Measurements from ENCODE around the gene RTN1.

Gene RTN1

DNA sequence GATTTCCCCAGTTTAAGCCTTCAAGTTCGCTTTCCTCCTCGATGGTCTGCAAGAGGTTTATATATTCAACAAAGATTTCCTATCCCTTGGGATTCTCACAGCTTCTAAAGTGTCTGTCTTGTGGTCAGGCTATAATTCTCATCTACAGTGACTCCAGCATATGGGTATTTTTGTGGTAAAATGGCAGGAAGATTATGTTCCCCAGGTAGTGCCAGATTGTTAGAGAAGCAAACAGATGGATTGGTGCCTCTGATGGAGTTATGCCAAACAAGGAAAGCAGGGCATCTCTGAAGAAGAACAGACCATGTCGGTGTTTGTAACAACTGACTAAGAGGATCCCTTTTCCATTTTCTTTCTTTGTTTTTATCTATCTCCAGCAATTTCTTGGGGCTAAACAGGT is 288.4 kb downstream of the RTN1 start:
- H3K4me3 ChIP-seq (ENCODE audit: low read depth, low read length): no peak overlapping the region
- TF ChIP-seq POLR2A (IDR thresholded peaks at IDR 0.05; ENCODE audit: extremely low read depth, insufficient read length): no peak
- TF ChIP-seq MYC (IDR thresholded peaks at IDR 0.05; ENCODE audit: low read depth, low read length): no peak
- TF ChIP-seq, protein P1, sequence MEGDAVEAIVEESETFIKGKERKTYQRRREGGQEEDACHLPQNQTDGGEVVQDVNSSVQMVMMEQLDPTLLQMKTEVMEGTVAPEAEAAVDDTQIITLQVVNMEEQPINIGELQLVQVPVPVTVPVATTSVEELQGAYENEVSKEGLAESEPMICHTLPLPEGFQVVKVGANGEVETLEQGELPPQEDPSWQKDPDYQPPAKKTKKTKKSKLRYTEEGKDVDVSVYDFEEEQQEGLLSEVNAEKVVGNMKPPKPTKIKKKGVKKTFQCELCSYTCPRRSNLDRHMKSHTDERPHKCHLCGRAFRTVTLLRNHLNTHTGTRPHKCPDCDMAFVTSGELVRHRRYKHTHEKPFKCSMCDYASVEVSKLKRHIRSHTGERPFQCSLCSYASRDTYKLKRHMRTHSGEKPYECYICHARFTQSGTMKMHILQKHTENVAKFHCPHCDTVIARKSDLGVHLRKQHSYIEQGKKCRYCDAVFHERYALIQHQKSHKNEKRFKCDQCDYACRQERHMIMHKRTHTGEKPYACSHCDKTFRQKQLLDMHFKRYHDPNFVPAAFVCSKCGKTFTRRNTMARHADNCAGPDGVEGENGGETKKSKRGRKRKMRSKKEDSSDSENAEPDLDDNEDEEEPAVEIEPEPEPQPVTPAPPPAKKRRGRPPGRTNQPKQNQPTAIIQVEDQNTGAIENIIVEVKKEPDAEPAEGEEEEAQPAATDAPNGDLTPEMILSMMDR (IDR thresholded peaks at IDR 0.05; ENCODE audit: low read depth, low read length): no peak
- TF ChIP-seq, protein P2, sequence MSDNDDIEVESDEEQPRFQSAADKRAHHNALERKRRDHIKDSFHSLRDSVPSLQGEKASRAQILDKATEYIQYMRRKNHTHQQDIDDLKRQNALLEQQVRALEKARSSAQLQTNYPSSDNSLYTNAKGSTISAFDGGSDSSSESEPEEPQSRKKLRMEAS (IDR thresholded peaks at IDR 0.05; ENCODE audit: low read depth, low read length): no peak
- no peak for DNase-seq (ENCODE audit: low read depth)

DNA sequence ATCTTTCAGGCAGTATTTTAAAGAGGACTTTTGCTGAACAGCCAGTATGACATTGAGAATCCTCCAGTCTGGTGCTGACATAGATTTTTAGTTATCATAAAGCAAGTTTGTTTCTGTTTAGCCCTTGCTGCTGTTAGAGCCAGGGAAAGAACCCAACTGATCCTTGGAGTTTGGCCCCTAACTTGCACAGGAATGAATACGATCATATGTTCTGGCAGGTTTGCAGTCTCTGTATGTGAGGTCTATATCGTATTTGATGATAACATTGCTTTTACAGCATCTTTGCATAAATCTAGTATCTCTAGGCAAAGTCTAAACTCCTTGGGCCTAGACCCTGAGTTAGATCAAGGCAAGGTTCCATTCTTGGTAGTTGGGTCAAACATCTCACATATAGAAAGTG is 289.7 kb downstream of the RTN1 start:
- no peak overlapping the region for H3K4me3 ChIP-seq (ENCODE audit: low read depth, low read length)
- DNase-seq (ENCODE audit: low read depth): no peak
- TF ChIP-seq, protein P1 (IDR thresholded peaks at IDR 0.05; ENCODE audit: low read depth, low read length): no peak
- TF ChIP-seq POLR2A (IDR thresholded peaks at IDR 0.05; ENCODE audit: extremely low read depth, insufficient read length): no peak
- no peak for TF ChIP-seq MYC (IDR thresholded peaks at IDR 0.05; ENCODE audit: low read depth, low read length)
- TF ChIP-seq, protein P2 (IDR thresholded peaks at IDR 0.05; ENCODE audit: low read depth, low read length): no peak

DNA sequence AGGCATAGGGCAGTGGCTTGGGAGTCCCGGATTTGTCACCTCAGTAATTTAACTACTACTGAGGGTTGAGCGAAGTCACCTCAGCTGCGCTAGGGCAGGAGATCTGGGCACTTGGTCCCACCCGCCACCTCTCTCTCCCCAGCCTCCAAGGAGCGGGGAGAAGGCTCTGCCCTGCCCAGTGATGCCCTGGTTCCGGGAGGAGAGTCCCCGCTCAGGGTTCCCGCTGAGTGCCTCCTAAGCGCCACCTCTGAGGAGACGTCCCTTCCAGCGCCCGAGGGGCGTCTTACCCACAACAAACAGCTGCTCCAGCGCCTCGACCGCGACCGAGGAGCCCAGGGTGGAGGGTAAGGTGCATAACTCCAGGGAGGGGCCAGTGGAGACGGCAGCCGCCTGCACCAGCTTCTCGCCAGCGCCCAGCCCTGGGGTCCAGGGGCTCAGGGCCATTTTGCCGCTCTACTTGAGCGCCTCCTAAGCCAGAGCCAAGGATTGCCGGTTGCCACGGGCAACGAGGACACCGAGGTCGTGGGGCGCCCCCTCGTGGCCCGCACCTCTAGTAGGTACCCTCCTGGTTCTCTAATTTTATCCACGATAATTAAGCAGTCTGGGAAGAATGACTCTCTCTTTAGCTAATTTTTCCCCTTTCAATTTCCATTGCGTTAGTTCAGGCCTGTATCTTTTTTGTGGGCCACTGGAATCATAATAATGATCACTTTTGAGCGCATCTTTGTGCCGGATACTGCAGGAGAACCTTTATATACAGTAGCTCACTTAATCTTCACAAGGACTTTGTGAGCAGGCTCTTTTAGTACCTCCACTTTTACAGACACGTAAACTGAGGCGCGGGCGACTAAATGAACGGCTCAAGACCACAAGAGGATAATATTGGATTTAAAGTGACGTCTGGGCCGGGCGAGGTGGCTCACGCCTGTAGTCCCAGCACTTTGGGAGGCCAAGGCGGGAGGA is 294.0 kb downstream of the RTN1 start, which contains the start of gene CCDC175:
CCDC175 (minus strand) TSS at position 481 of the 963 bp plus-strand sequence; CDS start at position 444, 37 bp downstream.
- DNase-seq (ENCODE audit: low read depth): peak; percentile 81
- no peak within 1 kb of the TSS for H3K4me3 ChIP-seq (ENCODE audit: low read depth, low read length)
- TF ChIP-seq POLR2A (IDR thresholded peaks at IDR 0.05; ENCODE audit: extremely low read depth, insufficient read length): no peak
- TF ChIP-seq, protein P1 (IDR thresholded peaks at IDR 0.05; ENCODE audit: low read depth, low read length): peak; percentile 73

DNA sequence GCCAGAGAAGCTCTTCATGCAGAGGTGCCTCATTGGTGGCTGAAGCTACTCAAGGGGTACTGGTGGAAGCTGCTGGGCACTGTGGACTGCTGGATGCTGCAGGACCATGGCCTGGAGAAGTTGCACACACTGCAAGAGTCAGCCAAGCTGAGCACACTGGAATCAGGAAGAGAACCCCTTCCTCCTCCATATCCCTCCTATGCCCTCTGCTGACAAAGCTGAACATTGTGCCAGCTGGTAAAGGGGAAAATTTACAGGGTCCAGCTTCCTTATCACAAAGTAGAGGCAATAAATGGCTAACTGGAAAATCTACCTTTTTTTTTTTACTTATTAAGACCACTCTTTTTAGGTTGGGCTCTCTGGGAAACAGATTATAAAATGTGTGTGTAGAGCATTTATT is 300.5 kb downstream of the RTN1 start:
- no peak overlapping the region for H3K4me3 ChIP-seq (ENCODE audit: low read depth, low read length)
- TF ChIP-seq, protein P1 (IDR thresholded peaks at IDR 0.05; ENCODE audit: low read depth, low read length): peak; percentile 22
- TF ChIP-seq MYC (IDR thresholded peaks at IDR 0.05; ENCODE audit: low read depth, low read length): no peak
- peak; percentile 33 for DNase-seq (ENCODE audit: low read depth)

DNA sequence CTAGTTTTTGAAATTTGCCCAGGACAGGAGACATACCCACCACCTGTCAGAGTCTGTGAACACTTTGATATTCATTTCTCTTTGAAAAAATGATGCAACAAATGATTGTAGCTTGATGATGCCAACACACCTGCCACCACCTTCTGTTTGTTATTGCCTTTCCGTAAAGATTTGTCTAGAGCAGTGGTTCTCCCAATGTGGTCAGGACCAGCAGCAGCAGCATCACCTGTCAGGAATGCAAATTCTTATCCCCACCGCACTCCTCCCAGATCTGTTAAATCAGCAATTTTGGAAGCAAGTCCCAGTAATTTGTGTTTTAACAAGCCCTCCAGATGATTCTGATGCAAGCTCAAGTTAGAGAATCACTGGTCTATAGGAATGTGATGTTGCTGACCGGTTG is 303.9 kb downstream of the RTN1 start:
- TF ChIP-seq, protein P2 (IDR thresholded peaks at IDR 0.05; ENCODE audit: low read depth, low read length): no peak
- TF ChIP-seq, protein P1 (IDR thresholded peaks at IDR 0.05; ENCODE audit: low read depth, low read length): no peak
- TF ChIP-seq POLR2A (IDR thresholded peaks at IDR 0.05; ENCODE audit: extremely low read depth, insufficient read length) (no peak), MYC (IDR thresholded peaks at IDR 0.05; ENCODE audit: low read depth, low read length) (no peak)
- no peak for DNase-seq (ENCODE audit: low read depth)

More for the DNA sequence above, 303.9 kb downstream of the RTN1 start:
- H3K4me3 ChIP-seq (ENCODE audit: low read depth, low read length): no peak overlapping the region

Data from NB4 (cell line).